ENCODE results near the gene TRMT11.

The TRMT11 gene

GRCh38 chr6:125956506-125957390 is 29.6 kb upstream of the TRMT11 start, which contains the start of gene HINT3:
Gene HINT3, plus strand, starts transcription at chr6:125956770. Its CDS starts 208 bp downstream, at chr6:125956978.
- DNase-seq (ENCODE audit: low read depth, low spot score) = peak; percentile 99
- Histone ChIP-seq H3K36me3 (ENCODE audit: control insufficient read depth, insufficient read depth, low read length) (no peaks in the 10 kb centered on the region), H3K4me1 (ENCODE audit: control insufficient read depth, insufficient read depth, low read length) (peaks cover 1% of the 10 kb centered on the region; the same call in 1 of the 2 replicates), H3K27ac (ENCODE audit: low read length) (no peak within 1 kb of the TSS), H3K27me3 (ENCODE audit: control insufficient read depth, insufficient read depth, low read length) (no peaks in the 10 kb centered on the region), H3K9me3 (ENCODE audit: control insufficient read depth, insufficient read depth, low read length) (no peaks in the 10 kb centered on the region), H3K4me3 (ENCODE audit: low read length) (peak within 1 kb of the TSS; percentile 78)
- WGBS (ENCODE audit: insufficient coverage, insufficient read length) = no CpG with 5 or more reads among the region's 82 CpGs

DNA sequence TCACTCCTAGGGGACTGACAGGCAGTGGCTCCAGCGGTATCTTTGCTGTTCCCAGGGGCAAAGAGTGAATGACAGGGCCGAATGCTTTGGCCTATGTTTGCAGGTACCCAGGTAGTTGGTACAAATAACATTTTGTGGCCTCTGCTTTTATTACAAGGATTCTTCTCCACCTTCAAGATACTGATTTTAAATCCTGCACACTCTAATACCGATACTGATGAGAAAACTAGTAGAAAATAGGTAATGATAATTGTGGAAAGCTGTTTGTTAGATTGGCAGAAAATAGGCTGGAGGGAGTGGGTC is 29.0 kb upstream of the TRMT11 start:
- H3K4me3 ChIP-seq (ENCODE audit: low read length) = peak overlapping the region; percentile 78; the same call in 1 of the 2 replicates
- no peaks in the 10 kb centered on the region for H3K36me3 ChIP-seq (ENCODE audit: control insufficient read depth, insufficient read depth, low read length)
- no peak for DNase-seq (ENCODE audit: low read depth, low spot score)
- no peak overlapping the region for H3K27ac ChIP-seq (ENCODE audit: low read length)
- no peaks in the 10 kb centered on the region for H3K9me3 ChIP-seq (ENCODE audit: control insufficient read depth, insufficient read depth, low read length)
- H3K27me3 ChIP-seq (ENCODE audit: control insufficient read depth, insufficient read depth, low read length) = no peaks in the 10 kb centered on the region
- peaks cover 1% of the 10 kb centered on the region; the same call in 1 of the 2 replicates for H3K4me1 ChIP-seq (ENCODE audit: control insufficient read depth, insufficient read depth, low read length)
- WGBS (ENCODE audit: insufficient coverage, insufficient read length) = no CpG with 5 or more reads among the region's 3 CpGs

GRCh38 chr6:125957845-125958244 is 28.5 kb upstream of the TRMT11 start:
- H3K36me3 ChIP-seq (ENCODE audit: control insufficient read depth, insufficient read depth, low read length) = no peaks in the 10 kb centered on the region
- peaks cover 1% of the 10 kb centered on the region; the same call in 1 of the 2 replicates for H3K4me1 ChIP-seq (ENCODE audit: control insufficient read depth, insufficient read depth, low read length)
- H3K9me3 ChIP-seq (ENCODE audit: control insufficient read depth, insufficient read depth, low read length) = no peaks in the 10 kb centered on the region
- no CpG with 5 or more reads among the region's 4 CpGs for WGBS (ENCODE audit: insufficient coverage, insufficient read length)
- no peak overlapping the region for H3K4me3 ChIP-seq (ENCODE audit: low read length)
- no peak overlapping the region for H3K27ac ChIP-seq (ENCODE audit: low read length)
- DNase-seq (ENCODE audit: low read depth, low spot score) = no peak
- H3K27me3 ChIP-seq (ENCODE audit: control insufficient read depth, insufficient read depth, low read length) = no peaks in the 10 kb centered on the region

DNA sequence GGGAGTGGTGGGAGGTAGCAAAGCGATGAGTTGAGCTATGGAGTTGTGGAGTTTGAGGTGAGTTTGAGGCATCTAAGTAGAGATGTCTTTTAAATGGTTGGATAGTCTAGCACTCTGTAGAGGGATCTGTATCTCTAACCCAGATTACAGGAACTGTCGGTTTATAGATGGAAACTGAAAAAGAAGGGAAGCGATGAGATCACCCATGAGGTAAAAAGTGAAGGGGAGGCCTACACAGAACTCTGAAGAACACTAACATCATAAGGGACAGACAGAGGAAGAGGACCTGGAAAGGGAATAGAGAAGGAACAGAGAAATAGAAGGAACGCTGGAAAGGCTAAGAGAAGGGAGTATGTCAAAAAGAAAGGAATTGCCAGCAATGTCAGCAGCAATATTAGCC is 27.3 kb upstream of the TRMT11 start:
- peaks cover 1% of the 10 kb centered on the region; the same call in 1 of the 2 replicates for H3K4me1 ChIP-seq (ENCODE audit: control insufficient read depth, insufficient read depth, low read length)
- no peak overlapping the region for H3K27ac ChIP-seq (ENCODE audit: low read length)
- no peaks in the 10 kb centered on the region for H3K36me3 ChIP-seq (ENCODE audit: control insufficient read depth, insufficient read depth, low read length)
- 100% methylated on average over 1 of the region's 4 CpGs for WGBS (ENCODE audit: insufficient coverage, insufficient read length)
- no peaks in the 10 kb centered on the region for H3K27me3 ChIP-seq (ENCODE audit: control insufficient read depth, insufficient read depth, low read length)
- DNase-seq (ENCODE audit: low read depth, low spot score) = no peak
- H3K9me3 ChIP-seq (ENCODE audit: control insufficient read depth, insufficient read depth, low read length) = no peaks in the 10 kb centered on the region
- H3K4me3 ChIP-seq (ENCODE audit: low read length) = no peak overlapping the region

DNA sequence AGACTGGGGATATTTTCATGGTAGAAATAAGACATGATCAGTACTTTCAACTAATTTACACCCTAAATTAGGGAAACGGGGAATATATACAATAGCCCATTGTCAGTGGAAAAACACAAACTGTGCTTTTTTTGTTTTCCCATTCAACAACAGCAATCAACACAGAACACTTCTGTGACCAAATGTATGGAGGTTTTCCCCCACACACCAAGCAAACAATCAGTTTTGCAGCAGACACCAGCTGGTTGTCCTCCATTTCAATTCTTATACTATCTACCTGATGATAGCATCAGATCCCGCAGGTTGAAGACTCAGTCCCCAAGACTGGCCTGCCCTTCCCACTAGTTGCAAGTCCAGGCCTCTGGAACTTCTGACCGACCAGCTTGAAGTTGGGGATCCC is 25.2 kb upstream of the TRMT11 start:
- Histone ChIP-seq H3K4me1 (ENCODE audit: control insufficient read depth, insufficient read depth, low read length) (peaks cover 1% of the 10 kb centered on the region; the same call in 1 of the 2 replicates), H3K27ac (ENCODE audit: low read length) (no peak overlapping the region), H3K27me3 (ENCODE audit: control insufficient read depth, insufficient read depth, low read length) (no peaks in the 10 kb centered on the region), H3K36me3 (ENCODE audit: control insufficient read depth, insufficient read depth, low read length) (no peaks in the 10 kb centered on the region), H3K9me3 (ENCODE audit: control insufficient read depth, insufficient read depth, low read length) (no peaks in the 10 kb centered on the region), H3K4me3 (ENCODE audit: low read length) (no peak overlapping the region)
- DNase-seq (ENCODE audit: low read depth, low spot score) = no peak
- WGBS (ENCODE audit: insufficient coverage, insufficient read length) = no CpG with 5 or more reads among the region's 3 CpGs

GRCh38 chr6:125962900-125963497 is 23.3 kb upstream of the TRMT11 start:
- DNase-seq (ENCODE audit: low read depth, low spot score) = no peak
- Histone ChIP-seq H3K9me3 (ENCODE audit: control insufficient read depth, insufficient read depth, low read length) (no peaks in the 10 kb centered on the region), H3K36me3 (ENCODE audit: control insufficient read depth, insufficient read depth, low read length) (no peaks in the 10 kb centered on the region), H3K4me3 (ENCODE audit: low read length) (no peak overlapping the region), H3K4me1 (ENCODE audit: control insufficient read depth, insufficient read depth, low read length) (peaks cover 1% of the 10 kb centered on the region; the same call in 1 of the 2 replicates), H3K27me3 (ENCODE audit: control insufficient read depth, insufficient read depth, low read length) (no peaks in the 10 kb centered on the region), H3K27ac (ENCODE audit: low read length) (no peak overlapping the region)
- no CpG with 5 or more reads among the region's 8 CpGs for WGBS (ENCODE audit: insufficient coverage, insufficient read length)

- no peaks in the 10 kb centered on the region for H3K36me3 ChIP-seq (ENCODE audit: control insufficient read depth, insufficient read depth, low read length)
- H3K4me3 ChIP-seq (ENCODE audit: low read length) = no peak overlapping the region
- no peak overlapping the region for H3K27ac ChIP-seq (ENCODE audit: low read length)
- DNase-seq (ENCODE audit: low read depth, low spot score) = no peak
- no CpG with 5 or more reads among the region's 2 CpGs for WGBS (ENCODE audit: insufficient coverage, insufficient read length)
- no peaks in the 10 kb centered on the region for H3K27me3 ChIP-seq (ENCODE audit: control insufficient read depth, insufficient read depth, low read length)
- H3K9me3 ChIP-seq (ENCODE audit: control insufficient read depth, insufficient read depth, low read length) = no peaks in the 10 kb centered on the region
- H3K4me1 ChIP-seq (ENCODE audit: control insufficient read depth, insufficient read depth, low read length) = peaks cover 1% of the 10 kb centered on the region; the same call in 1 of the 2 replicates
Measured at GRCh38 chr6:125963817-125964216, 22.5 kb upstream of the TRMT11 start.

DNA sequence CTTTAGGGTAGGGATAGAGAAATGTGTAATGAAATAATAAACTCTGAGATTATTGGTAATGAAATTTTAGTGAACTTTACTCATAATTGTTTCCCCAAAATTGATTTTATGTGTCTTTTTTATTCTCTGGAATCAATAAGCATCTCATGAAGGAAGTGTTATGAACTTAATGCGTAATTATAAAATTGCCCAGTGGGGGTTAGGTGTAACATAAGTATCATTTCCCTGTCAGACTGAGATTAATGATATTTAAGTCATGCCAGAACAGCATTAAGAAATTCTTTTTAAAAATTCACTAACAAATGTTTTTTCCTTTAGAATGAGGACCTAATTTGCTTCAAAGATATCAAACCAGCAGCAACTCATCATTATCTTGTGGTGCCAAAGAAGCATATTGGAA is 19.8 kb upstream of the TRMT11 start:
- Histone ChIP-seq H3K36me3 (ENCODE audit: control insufficient read depth, insufficient read depth, low read length) (no peaks in the 10 kb centered on the region), H3K4me3 (ENCODE audit: low read length) (no peak overlapping the region), H3K4me1 (ENCODE audit: control insufficient read depth, insufficient read depth, low read length) (no peaks in the 10 kb centered on the region), H3K27me3 (ENCODE audit: control insufficient read depth, insufficient read depth, low read length) (no peaks in the 10 kb centered on the region), H3K9me3 (ENCODE audit: control insufficient read depth, insufficient read depth, low read length) (no peaks in the 10 kb centered on the region), H3K27ac (ENCODE audit: low read length) (no peak overlapping the region)
- DNase-seq (ENCODE audit: low read depth, low spot score) = no peak
- WGBS (ENCODE audit: insufficient coverage, insufficient read length) = no CpG with 5 or more reads among the region's 1 CpG

GRCh38 chr6:125968493-125968892 is 17.8 kb upstream of the TRMT11 start:
- no peak overlapping the region for H3K4me3 ChIP-seq (ENCODE audit: low read length)
- no peak overlapping the region for H3K27ac ChIP-seq (ENCODE audit: low read length)
- no peaks in the 10 kb centered on the region for H3K36me3 ChIP-seq (ENCODE audit: control insufficient read depth, insufficient read depth, low read length)
- no peaks in the 10 kb centered on the region for H3K27me3 ChIP-seq (ENCODE audit: control insufficient read depth, insufficient read depth, low read length)
- no CpG with 5 or more reads among the region's 2 CpGs for WGBS (ENCODE audit: insufficient coverage, insufficient read length)
- DNase-seq (ENCODE audit: low read depth, low spot score) = no peak
- no peaks in the 10 kb centered on the region for H3K9me3 ChIP-seq (ENCODE audit: control insufficient read depth, insufficient read depth, low read length)
- H3K4me1 ChIP-seq (ENCODE audit: control insufficient read depth, insufficient read depth, low read length) = no peaks in the 10 kb centered on the region

GRCh38 chr6:125970760-125971159 is 15.6 kb upstream of the TRMT11 start:
- no peak for DNase-seq (ENCODE audit: low read depth, low spot score)
- no peak overlapping the region for H3K27ac ChIP-seq (ENCODE audit: low read length)
- no peaks in the 10 kb centered on the region for H3K4me1 ChIP-seq (ENCODE audit: control insufficient read depth, insufficient read depth, low read length)
- H3K36me3 ChIP-seq (ENCODE audit: control insufficient read depth, insufficient read depth, low read length) = no peaks in the 10 kb centered on the region
- no peaks in the 10 kb centered on the region for H3K9me3 ChIP-seq (ENCODE audit: control insufficient read depth, insufficient read depth, low read length)
- H3K27me3 ChIP-seq (ENCODE audit: control insufficient read depth, insufficient read depth, low read length) = no peaks in the 10 kb centered on the region
- no CpG with 5 or more reads among the region's 2 CpGs for WGBS (ENCODE audit: insufficient coverage, insufficient read length)
- no peak overlapping the region for H3K4me3 ChIP-seq (ENCODE audit: low read length)
